Hippocampal formation (tissue), 2 donors: ENCODE results near the gene OR2B3.
"Not testable (repeated sequence)": the region's sequence is repeated elsewhere in the genome, so short reads cannot be mapped to it uniquely, and the experiment has no call there.

Source experiments
- DNase-seq, 2 donors: peaks; one replicate each; lab custom pipeline; 2025; lab: John Stamatoyannopoulos, UW

Gene OR2B3

GRCh38 chr6:29087213-29087612 lies at the start of gene OR2B3:
Gene OR2B3, minus strand, starts transcription at chr6:29087313. Its CDS starts 65 bp downstream, at chr6:29087248.
- DNase-seq = no peak

- no peak for DNase-seq
Measured at GRCh38 chr6:29131691-29132090, 44.6 kb upstream of the OR2B3 start.

- DNase-seq = no peak
Measured at GRCh38 chr6:29130644-29131043, 43.5 kb upstream of the OR2B3 start.

- no peak for DNase-seq
Measured at GRCh38 chr6:29129326-29130012, 42.4 kb upstream of the OR2B3 start.

GRCh38 chr6:29114964-29115363 lies 27.9 kb upstream of the OR2B3 start:
- not testable (repeated sequence) for DNase-seq

GRCh38 chr6:29112135-29112534 lies 25.0 kb upstream of the OR2B3 start:
- no peak for DNase-seq

- no peak for DNase-seq
Measured at GRCh38 chr6:29107758-29108157, 20.6 kb upstream of the OR2B3 start, which contains the start of gene OR2J3. Gene OR2J3, plus strand, starts transcription at chr6:29108058. Its CDS starts 3,833 bp downstream, at chr6:29111891.

- no peak for DNase-seq
Measured at GRCh38 chr6:29099190-29099589, 12.1 kb upstream of the OR2B3 start, which contains the start of gene OR2J1. Gene OR2J1, plus strand, starts transcription at chr6:29099490. Its CDS starts 1,453 bp downstream, at chr6:29100943.

- DNase-seq = no peak
Measured at GRCh38 chr6:29097803-29098202, 10.7 kb upstream of the OR2B3 start.

GRCh38 chr6:29092957-29093356 lies 5.8 kb upstream of the OR2B3 start:
- DNase-seq = no peak

- DNase-seq = no peak
Measured at GRCh38 chr6:29082457-29082856, 4.7 kb downstream of the OR2B3 start.

- DNase-seq = no peak
Measured at GRCh38 chr6:29081312-29081711, 5.8 kb downstream of the OR2B3 start.

GRCh38 chr6:29079203-29079602 lies 7.9 kb downstream of the OR2B3 start:
- no peak for DNase-seq

GRCh38 chr6:29071831-29072723 lies 15.0 kb downstream of the OR2B3 start:
- DNase-seq = no peak

- no peak for DNase-seq
Measured at GRCh38 chr6:29051680-29052079, 35.4 kb downstream of the OR2B3 start.

- no peak for DNase-seq
Measured at GRCh38 chr6:29045075-29045474, 42.0 kb downstream of the OR2B3 start, which contains the start of gene OR2W1. Gene OR2W1, minus strand, starts transcription at chr6:29045175. Its CDS starts 0 bp downstream, at chr6:29045175.
